ENCODE measurements around the gene CADM4.

CADM4 gene

GRCh38 chr19:43575156-43575950 is 64.3 kb downstream of the CADM4 start, which contains the start of the genes PINLYP and XRCC1:
Gene PINLYP, plus strand, starts transcription at chr19:43575801. Its CDS starts 1,391 bp downstream, at chr19:43577192.
Gene XRCC1, minus strand, starts transcription at chr19:43575527. Its CDS starts 69 bp downstream, at chr19:43575458.
- TF ChIP-seq TAF1 (IDR thresholded peaks at IDR 0.05; ENCODE audit: low read depth) (peak; percentile 63; the same call in 1 of the 2 replicates), CREB1 (IDR thresholded peaks at IDR 0.05; ENCODE audit: low read depth) (peak; percentile 77; the same call in 1 of the 2 replicates), REST (IDR thresholded peaks at IDR 0.05; ENCODE audit: low read depth) (no peak), TCF12 (IDR thresholded peaks at IDR 0.05; ENCODE audit: low read depth) (0 out of 2 replicates have a peak, but pooled peaks have one; percentile 23), ZBTB7A (IDR thresholded peaks at IDR 0.05; ENCODE audit: low read depth) (peak; percentile 74; the same call in 1 of the 2 replicates), MAX (IDR thresholded peaks at IDR 0.05) (peak; percentile 71; the same call in 1 of the 2 replicates)

GRCh38 chr19:43574424-43575155 is 65.1 kb downstream of the CADM4 start:
- TF ChIP-seq USF1 (IDR thresholded peaks at IDR 0.05) (no peak), CEBPB (IDR thresholded peaks at IDR 0.05) (no peak), EP300 (IDR thresholded peaks at IDR 0.05; ENCODE audit: borderline replicate concordance) (no peak), YY1 (IDR thresholded peaks at IDR 0.05; ENCODE audit: low read depth) (0 out of 2 replicates have a peak, but pooled peaks have one; percentile 24)
